HG03571 (cell line): ENCODE data around the gene UBN1.
"Not testable (repeated sequence)": the region's sequence is repeated elsewhere in the genome, so short reads cannot be mapped to it uniquely, and the experiment has no call there.

Experiments used
- ATAC-seq: cut with Tn5 transposase; IDR thresholded peaks from one replicate; pipeline ENCODE4 v1.9.1; 2021; ENCODE audit not compliant: unreplicated experiment

UBN1 gene

GRCh38 chr16:4882633-4883285, 35.5 kb downstream of the UBN1 start:
- no peak for ATAC-seq

- ATAC-seq = no peak
Measured at GRCh38 chr16:4883501-4883900, 36.2 kb downstream of the UBN1 start.

- no peak for ATAC-seq
Measured at GRCh38 chr16:4884209-4884608, 36.9 kb downstream of the UBN1 start.

- no peak for ATAC-seq
Measured at GRCh38 chr16:4884972-4885874, 37.9 kb downstream of the UBN1 start.

- no peak for ATAC-seq
Measured at GRCh38 chr16:4886151-4886550, 38.9 kb downstream of the UBN1 start.

GRCh38 chr16:4888428-4889135, 41.3 kb downstream of the UBN1 start:
- no peak for ATAC-seq

- ATAC-seq = no peak
Measured at GRCh38 chr16:4890026-4890425, 42.7 kb downstream of the UBN1 start.

- no peak for ATAC-seq
Measured at GRCh38 chr16:4890686-4891085, 43.4 kb downstream of the UBN1 start.

GRCh38 chr16:4891097-4891885, 44.0 kb downstream of the UBN1 start:
- no peak for ATAC-seq

GRCh38 chr16:4891886-4892216, 44.6 kb downstream of the UBN1 start:
- no peak for ATAC-seq

- no peak for ATAC-seq
Measured at GRCh38 chr16:4892361-4893102, 45.3 kb downstream of the UBN1 start.

- ATAC-seq = no peak
Measured at GRCh38 chr16:4893103-4893862, 46.0 kb downstream of the UBN1 start.

- no peak for ATAC-seq
Measured at GRCh38 chr16:4894276-4895150, 47.2 kb downstream of the UBN1 start.

- ATAC-seq = no peak
Measured at GRCh38 chr16:4895366-4895765, 48.1 kb downstream of the UBN1 start.

- ATAC-seq = not testable (repeated sequence)
Measured at GRCh38 chr16:4896761-4897160, 49.5 kb downstream of the UBN1 start.

GRCh38 chr16:4897328-4897727, 50.0 kb downstream of the UBN1 start:
- ATAC-seq = no peak

GRCh38 chr16:4898811-4899473, 51.7 kb downstream of the UBN1 start:
- no peak for ATAC-seq

- ATAC-seq = no peak
Measured at GRCh38 chr16:4899474-4899846, 52.2 kb downstream of the UBN1 start.
